ENCODE data around the gene PTH2. TPM values are rescaled to one million over a fixed set of nuclear protein-coding genes. Genes with fewer than 3 reads are reported as not detected.

PTH2 gene
- total and polyA plus RNA-seq, 2 of the 8 experiments (the other 6 are each of a cell fraction or from before 2014, with no cell fraction given) = not detected

GRCh38 chr19:49380391-49380790 lies 42.9 kb downstream of the PTH2 start (continued):
- no peak for TF ChIP-seq E2F6 (IDR thresholded peaks at IDR 0.05)
- TF ChIP-seq EP300 (IDR thresholded peaks at IDR 0.05; ENCODE audit: borderline replicate concordance in 1 of 2, low read depth in 2 of 2, low read length in 2 of 2) = no peak
- TF ChIP-seq SP1 (IDR thresholded peaks at IDR 0.05; ENCODE audit: low read depth, low read length) = no peak
- no peak for TF ChIP-seq ZNF274 (IDR thresholded peaks at IDR 0.05; ENCODE audit: borderline replicate concordance, extremely low read depth, low read length)
- TF ChIP-seq SIX5 (IDR thresholded peaks at IDR 0.05; ENCODE audit: low read depth, low read length) = no peak
- TF ChIP-seq MAFK (IDR thresholded peaks at IDR 0.05; ENCODE audit: low read depth, low read length) = no peak
- TF ChIP-seq YY1 (IDR thresholded peaks at IDR 0.05; ENCODE audit: low read depth, low read length) = no peak
- TF ChIP-seq HDAC2 (IDR thresholded peaks at IDR 0.05; ENCODE audit: borderline replicate concordance in 1 of 2, low read depth in 2 of 2, low read length in 2 of 2) = no peak
- TF ChIP-seq BRCA1 (IDR thresholded peaks at IDR 0.05; ENCODE audit: low read depth, low read length) = no peak
- TF ChIP-seq RXRA (IDR thresholded peaks at IDR 0.05; ENCODE audit: insufficient read depth, low read depth, low read length) = no peak
